Superior temporal gyrus (tissue), 1 donor: ENCODE measurements around the gene DRC1.
"Not testable (repeated sequence)": the region's sequence is repeated elsewhere in the genome, so short reads cannot be mapped to it uniquely, and the experiment has no call there.

Source experiments
- DNase-seq: peaks from one replicate; pipeline ENCODE4 v3.0.0-alpha.2; 2016; ENCODE audit errors: extremely low spot score

The DRC1 gene

DNA sequence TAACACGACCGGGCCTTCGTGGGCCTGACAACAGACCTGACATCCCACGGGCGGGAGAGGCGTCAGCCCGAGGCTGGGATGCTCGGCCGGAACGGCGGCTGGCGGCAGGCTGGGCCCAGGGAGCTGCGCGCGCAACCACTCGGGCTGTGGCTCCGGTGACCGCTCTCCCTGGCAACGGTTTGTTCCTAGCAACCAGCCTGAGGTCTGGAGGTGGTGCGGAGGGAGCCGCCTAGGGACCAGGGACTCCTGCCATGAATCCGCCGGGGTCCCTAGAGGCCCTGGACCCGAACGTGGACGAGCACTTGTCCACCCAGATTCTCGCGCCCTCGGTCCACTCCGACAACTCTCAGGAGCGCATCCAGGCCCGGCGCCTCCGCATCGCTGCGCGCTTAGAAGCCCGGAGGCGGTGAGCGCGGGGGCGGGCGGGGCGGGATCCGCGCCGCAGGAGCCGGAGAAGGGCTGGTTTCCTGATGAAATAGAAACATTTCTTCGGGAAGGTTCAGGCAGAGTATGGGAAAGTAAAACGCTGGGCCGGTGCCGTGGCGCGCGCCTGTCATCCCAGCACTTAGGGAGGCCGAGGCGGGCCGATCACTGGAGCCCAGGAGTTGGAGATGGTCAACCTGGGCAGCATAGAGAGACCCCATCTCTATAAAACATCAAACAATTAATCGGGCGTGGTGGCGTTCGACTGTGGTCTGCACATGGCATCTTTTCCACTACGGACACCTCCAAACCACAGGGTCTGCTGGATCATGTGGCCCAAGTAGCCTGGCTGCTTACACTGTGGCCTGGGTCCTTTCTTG lies at the start of gene DRC1:
Gene DRC1, plus strand, starts transcription at position 182 of the 803 bp plus-strand sequence. Its CDS starts 70 bp downstream, at position 252.
- peak; percentile 53 for DNase-seq

DNA sequence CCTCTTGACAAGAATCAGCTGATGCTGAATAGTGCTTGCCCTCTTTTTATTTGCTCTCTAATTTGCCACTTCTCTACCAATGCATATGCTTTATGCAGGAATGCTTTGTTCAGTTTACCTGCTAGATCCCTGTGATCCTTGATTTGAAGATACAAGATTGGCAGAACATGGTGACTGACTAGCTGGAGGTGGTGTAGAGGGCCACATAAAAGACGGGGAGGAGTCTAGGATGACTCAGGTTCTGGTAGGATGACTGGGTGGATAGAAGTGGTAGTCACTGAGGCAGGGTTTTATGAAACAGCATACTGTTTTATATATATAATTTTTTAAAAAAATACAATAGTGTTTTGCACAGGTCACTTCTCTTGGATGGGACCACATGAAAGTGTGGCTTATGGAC lies 48.8 kb upstream of the DRC1 start:
- DNase-seq, result no peak

DNA sequence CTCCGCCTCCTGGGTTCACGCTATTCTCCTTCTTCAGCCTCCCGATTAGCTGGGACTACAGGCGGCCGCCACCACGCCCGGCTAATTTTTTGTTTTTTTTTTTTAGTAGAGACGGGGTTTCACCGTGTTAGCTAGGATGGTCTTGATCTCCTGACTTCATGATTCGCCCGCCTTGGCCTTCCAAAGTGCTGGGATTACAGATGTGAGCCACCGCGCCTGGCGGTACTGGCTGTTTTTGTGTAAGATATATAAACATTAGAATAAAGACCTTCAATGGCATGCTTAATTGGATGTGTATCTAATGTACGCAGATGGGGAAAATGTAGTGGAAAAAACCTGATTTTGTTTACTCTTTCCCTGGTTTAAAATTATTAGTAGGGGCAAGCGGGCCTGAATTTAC lies 47.3 kb upstream of the DRC1 start:
- not testable (repeated sequence) for DNase-seq

DNA sequence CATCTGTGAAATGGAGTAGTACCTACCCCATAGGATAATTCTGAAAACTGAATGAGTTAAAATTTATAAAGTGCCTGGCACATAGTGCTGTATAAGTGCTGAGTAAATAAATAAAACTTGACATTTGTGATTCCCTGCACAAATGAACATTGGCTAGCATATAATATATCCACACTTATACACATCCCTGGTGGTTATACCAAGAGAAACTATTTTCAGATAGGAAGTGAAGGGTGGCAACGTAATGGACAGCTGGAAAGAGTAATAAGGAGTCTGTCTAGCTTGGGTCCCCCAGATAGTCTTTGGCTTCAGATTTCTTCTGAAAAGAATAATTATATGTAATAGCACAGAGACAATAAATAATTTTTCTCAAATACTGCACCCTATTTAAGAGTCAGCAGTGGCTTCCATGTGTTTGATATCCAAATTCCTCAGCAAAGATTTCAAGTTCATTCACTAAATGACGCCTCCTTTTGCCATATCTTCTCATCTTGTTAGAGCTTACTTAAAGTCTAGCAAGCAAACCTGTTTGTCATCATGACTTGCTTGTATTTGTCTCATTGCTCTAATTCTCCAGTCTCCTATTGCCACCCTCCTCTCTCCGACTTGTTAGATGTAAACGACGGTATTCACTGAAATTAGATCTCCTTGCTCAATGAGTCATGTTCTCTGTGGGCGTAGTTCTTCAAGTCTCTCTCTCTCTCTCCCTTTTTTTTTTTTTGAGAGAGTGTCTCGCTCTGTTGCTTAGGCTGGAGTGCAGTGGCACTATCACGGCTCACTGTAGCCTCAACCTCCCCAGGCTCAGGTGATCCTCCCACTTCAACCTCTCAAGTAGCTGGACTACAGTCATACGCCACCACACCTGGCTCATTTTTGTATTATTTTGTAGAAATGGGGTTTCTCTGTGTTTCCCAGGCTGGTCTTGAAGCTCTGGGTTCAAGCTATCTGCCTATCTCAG lies 46.4 kb upstream of the DRC1 start:
- peak; percentile 55 for DNase-seq

DNA sequence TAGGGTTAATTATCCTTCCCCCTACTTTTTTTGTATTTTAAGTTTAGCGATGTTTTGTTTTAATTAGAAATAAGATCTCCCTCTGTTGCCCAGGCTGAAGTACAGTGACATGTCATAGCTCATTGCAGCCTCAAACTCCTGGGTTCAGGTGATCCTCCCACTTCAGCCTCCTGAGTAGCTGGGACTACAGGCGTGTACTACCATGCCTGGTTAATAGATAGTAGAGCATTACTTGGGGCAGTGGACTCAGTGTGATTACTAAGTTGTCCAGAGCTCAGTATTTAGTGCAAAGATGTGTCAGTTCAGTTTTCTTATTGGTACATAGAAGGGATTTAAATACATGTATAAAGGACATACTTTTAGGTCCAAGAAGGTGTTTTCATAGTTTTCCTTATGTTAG lies 45.6 kb upstream of the DRC1 start:
- DNase-seq, result no peak

DNA sequence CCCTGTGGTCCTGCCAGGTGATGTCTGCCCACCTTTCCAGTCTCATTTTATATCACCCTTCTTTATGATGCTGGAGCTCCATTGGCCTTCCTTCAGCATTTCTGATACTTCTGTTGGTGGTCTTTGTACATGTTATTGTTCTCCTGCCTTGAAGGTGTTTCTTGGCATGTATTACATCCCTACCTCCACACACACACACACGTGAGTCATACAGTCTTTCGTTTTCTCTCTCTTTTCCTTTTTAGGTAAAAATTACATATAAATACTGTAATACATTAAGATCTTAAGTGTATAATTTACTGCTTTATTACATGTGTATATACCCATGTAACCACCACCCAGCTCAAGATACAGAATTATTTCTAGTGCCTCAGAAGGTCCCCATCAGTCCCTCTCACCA lies 44.9 kb upstream of the DRC1 start:
- DNase-seq, result no peak

DNA sequence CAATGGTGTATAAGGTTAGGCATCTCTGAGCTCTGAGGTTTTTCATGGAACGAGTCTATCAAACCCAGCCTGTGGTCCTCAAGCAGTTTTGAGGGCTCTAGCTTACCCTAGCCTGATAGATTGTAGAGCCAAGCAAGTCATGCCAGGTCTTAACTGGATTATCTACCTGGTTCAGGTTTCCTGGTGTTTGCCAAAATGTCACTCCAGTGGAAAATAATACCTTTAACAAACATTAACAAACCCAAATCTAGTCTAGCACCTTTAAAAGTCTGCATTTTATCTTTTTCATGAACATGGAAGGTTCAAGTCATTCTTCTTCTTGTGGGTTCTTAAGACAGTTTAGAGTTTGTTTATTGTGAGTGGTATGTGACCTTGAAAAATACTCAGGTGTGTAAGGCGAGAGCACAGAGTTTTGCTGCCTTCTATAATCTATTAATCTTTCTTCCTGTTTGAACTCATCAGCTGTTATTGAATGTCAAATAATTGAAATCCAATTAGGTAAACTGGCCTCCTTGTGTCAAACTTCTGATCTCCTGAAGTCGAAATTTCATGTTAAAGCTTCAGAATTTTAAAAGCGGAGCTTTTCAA lies 41.7 kb upstream of the DRC1 start:
- DNase-seq, result no peak

DNA sequence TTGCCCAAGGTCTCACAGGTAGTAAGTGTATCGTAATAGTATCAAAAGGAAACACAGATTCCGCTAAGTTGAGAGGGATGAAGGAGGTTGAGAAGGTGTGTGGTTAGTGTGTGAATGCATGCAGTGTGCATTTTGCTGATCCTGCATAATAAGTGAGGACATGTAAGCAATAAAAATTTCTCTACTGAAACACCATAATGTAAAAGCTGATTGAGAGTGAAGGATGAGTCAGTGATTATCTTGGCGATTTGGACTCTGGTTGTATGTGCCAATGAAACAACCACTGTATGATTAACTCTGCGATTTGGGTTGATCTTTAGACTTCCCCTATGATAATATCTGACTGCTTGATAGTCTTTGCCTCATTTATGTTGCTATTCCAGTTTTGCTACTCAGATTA lies 38.4 kb upstream of the DRC1 start:
- no peak for DNase-seq

DNA sequence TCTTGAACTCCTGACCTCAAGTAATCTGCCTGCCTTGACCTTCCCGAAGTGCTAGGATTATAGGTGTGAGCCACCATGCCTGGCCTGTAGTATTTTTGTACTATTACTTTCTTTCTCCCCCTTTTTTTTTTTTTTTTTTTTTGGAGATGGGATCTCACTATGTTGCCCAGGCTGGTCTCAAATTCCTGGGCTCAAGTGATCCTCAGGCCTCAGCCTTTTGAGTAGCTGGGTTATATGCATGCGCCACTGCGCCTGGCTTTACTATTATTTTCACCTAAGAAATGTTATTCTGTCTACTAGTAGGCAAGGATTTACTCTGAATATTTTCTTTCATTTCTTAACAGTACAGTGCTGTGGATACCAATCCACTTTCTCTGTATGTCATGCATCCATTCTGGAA lies 37.8 kb upstream of the DRC1 start:
- no peak for DNase-seq

DNA sequence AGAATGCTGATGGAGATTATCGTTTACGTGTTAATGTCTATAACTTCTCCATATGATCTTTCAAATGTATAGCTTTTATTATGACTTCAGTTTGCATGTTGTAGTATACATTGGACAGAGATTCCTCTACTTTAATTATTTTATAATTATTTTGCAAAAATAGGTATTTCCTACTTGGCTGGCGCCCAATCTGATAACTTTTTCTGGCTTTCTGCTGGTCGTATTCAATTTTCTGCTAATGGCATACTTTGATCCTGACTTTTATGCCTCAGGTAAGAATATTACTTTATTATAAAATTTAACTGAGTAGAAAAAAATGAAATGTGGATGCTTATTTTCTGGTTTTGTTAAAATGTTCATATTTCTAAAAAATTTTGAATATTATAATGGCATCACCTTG lies 37.1 kb upstream of the DRC1 start:
- no peak for DNase-seq

DNA sequence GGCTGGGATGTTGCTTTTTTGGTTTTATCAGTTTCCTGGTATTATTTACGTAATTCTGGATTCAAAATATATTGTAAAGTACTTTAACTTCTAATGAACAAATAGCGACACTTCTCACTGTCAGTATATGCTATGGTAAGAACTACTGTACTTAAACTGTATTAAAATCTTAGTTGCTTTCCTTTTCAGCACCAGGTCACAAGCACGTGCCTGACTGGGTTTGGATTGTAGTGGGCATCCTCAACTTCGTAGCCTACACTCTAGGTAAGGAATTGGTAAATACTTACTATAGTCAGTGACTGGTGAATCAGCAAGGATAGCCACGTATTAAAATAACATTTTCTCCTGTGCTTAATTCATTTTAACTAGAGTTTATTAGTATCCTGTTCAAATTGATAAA lies 34.8 kb upstream of the DRC1 start:
- DNase-seq, result no peak

DNA sequence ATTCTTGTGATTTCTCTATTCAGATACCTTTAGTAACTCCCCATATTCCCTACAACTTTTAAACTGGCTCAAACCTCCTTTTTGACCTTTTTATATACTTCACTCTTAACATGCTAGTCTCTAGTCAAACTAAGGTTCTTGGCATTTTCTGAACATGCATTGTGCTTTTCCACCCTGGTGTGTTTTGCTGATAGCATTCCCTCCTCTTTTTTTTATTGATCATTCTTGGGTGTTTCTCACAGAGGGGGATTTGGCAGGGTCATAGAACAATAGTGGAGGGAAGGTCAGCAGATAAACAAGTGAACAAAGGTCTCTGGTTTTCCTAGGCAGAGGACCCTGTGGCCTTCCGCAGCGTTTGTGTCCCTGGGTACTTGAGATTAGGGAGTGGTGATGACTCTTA lies 32.1 kb upstream of the DRC1 start:
- not testable (repeated sequence) for DNase-seq

DNA sequence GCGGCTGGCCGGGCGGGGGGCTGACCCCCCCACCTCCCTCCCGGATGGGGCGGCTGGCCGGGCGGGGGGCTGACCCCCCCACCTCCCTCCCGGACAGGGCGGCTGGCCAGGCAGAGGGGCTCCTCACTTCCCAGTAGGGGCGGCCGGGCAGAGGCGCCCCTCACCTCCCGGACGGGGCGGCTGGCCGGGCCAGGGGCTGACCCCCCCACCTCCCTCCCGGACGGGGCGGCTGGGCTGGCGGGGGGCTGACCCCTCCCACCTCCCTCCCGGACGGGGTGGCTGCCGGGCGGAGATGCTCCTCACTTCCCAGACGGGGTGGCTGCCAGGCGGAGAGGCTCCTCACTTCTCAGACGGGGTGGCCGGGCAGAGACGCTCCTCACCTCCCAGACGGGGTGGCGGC lies 30.8 kb upstream of the DRC1 start:
- not testable (repeated sequence) for DNase-seq

DNA sequence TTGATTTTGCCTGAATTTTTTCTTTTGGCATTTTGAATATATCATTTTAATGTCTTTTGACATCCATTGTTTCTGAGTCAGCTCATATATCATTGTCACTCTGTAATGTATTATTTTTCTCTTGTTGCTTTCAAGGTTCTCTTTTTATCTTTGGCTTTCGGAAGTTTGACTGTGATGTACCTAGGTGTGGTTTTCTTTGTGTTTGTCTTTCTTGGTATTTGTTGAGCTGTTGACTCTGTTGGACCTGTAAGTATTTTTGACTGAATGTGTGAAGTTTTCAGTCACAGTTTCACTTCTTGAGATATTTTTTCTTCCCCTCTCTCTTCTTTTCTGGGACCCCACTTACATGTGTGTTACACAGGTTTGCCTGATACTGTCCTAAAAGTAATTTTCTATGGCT lies 24.9 kb upstream of the DRC1 start:
- no peak for DNase-seq

DNA sequence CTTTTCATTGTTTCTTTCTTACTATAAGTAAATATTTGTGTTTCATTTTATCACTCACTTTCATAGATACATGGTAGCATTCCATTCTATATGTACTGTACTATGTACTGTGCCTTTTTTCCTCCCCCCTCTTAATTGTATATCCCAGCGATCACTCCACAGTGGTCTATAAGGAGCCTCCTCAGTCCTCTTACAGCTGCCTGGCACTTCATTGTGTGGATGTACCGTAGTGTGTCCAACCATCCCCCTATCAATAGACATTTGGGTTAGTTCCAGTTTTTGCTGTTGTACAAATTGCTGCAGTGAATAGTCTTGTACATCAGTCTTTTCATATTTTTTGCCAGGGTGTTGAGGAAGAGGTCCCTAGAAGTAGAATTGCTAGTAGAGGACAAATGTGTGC lies 21.4 kb upstream of the DRC1 start:
- DNase-seq, result no peak

DNA sequence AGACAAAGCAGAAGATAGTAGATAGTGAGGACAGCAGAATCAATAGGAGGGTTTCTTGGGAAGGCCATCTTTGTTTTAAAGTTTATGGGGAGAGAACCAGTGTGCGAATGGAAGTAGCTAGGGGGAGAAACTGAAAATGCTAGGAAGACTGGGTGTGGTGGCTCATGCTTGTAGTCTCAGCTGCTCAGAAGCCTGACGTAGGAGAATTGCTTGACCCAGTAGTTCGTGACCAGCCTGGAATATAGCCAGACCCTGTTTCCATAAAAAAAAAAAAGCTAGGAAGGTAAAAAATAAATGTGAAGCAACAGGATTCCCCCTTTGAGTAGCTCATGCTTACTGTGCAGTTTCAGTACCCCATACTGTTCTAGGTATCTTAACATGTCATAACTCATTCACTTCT lies 19.2 kb upstream of the DRC1 start:
- DNase-seq, result no peak

DNA sequence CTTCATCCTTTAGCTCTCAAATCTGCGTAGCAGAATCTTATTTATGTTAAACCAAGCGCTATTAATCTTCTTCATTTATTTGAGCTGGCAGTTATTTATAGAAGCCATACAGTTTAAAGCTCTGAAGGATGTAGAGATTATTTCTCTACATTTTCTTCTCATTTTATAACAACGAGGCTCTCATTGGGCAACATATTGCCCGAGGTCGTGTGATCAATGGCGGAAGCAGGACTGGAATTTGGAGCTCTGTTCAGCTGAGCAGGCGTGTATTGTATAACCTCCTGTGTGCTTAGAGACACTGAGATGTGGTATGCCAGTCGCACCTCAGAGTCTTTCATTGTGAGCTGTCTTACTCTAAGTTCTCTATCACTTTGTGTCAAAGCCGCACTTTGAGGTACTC lies 17.5 kb upstream of the DRC1 start:
- DNase-seq, result no peak

DNA sequence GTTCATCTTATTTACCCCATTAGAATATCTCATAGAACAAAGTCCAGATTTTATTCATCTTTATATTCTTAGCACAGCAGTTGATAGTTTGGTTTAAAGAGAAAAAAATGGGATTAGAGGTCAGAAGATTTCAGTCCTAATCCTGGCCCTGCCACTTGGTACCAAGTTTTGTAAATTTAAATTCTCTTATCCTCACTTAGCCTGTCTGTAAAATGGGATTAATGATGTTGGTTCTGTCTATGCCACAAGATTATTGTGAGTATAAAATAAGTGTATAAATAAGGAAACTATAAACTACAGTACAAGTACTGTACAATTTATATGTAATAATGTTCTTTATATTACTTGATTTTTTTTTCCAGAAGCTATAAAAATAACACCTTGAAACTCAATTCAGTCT lies 17.1 kb upstream of the DRC1 start:
- DNase-seq, result no peak

DNA sequence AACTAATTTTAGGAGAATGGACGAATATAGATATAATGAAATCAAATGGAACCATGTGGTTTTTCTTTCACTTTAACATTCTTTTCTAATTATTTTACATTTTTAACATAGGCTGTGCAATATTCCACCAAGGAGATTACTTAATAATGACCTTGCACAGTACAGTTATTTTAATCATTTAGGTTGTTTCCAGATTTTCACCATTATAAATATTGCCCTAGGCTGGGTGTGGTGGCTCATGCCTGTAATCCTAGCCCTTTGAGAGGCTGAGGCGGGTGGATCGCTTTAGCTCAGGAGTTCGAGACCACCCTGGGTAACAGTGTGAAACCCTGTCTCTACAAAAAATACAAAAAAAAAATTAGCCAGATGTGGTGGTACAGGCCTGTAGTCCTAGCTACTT lies 14.5 kb upstream of the DRC1 start:
- DNase-seq, result no peak

DNA sequence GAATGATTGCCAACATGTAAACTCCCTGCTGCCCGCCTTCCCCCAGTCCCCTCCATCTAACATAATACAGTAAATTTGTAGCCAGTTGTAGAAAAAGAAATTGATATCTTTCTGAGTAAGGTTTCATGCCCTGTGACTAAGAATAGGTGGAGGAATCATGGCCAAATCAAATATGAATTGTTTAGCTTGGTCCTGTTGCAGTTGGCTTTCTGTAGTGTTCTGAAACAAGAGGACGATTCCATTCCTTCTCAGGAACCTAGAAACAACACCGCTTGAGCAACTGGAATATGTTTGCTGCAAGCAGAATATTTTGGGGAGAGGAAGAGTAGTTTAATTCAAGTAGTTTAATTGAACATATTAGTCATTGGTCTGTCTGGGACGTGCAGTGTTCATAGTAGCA lies 7.0 kb upstream of the DRC1 start:
- no peak for DNase-seq

DNA sequence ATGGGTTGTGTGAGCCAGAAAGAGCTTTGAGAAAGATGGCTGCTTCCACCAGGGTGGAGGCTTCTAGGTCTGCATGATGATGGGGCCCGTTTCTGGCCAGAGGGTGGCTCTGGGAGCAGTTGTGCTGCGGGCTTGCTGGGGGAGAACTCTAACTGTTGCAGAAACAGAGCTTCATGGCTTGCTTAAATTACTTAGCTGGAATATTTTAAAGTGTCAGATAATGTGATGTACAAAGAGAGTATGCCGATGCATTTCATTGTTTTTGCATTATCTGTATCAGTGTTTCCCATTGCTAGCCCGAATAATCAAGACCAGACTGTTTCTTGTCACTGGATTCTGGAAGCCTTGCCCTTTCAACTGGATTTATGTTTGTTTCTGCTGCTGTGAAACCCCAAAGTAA lies 6.3 kb upstream of the DRC1 start:
- DNase-seq, result no peak

DNA sequence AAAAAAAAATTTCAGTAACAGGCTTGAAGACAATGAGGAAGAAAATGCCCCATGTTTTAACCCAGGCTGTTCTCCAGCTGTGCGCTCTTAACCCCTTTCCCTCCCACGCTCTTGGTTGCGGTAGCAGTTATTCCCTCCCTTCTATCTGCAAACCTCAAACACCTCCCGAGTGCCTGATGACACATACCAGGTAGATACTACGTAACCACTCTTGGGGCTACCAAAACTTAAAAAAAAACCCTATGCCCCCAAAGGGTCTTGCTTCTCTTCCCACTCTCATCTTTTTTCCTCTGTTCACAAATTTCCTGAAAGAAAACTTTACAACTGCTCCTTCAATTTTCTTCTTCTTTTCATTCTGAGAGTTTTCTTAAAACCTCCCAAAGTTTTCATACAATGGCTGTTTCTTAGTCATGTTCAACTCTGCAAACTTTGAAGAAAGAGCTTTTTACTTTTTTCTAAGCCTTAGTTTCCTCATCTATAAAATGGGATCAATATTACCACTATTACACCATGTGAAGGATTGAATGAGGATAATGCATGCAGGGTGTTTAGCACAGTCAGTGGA lies 4.9 kb upstream of the DRC1 start:
- DNase-seq, result no peak
